NT2/D1 (cell line): ENCODE data around the gene KIFC1.
"Not testable (repeated sequence)": the region's sequence is repeated elsewhere in the genome, so short reads cannot be mapped to it uniquely, and the experiment has no call there.

Experiments
- DNase-seq: peaks from one replicate; pipeline ENCODE4 v3.0.0-alpha.2; 2011; ENCODE audit warnings: low read depth, low spot score
- H3K27me3 ChIP-seq: 2 replicates; pipeline ENCODE4 v1.6.0; 2011; ENCODE audit warnings: mild to moderate bottlenecking; ENCODE audit not compliant: insufficient read length, insufficient read depth
- H3K36me3 ChIP-seq: 2 replicates; pipeline ENCODE4 v1.6.1; 2011; ENCODE audit warnings: mild to moderate bottlenecking, low read length, mixed read lengths; ENCODE audit not compliant: insufficient read depth, insufficient read length
- H3K4me1 ChIP-seq: 2 replicates; pipeline ENCODE4 v1.5.1; 2011; ENCODE audit not compliant: insufficient read depth, insufficient read length
- H3K4me3 ChIP-seq: 2 replicates; pipeline ENCODE4 v1.5.1; 2011; ENCODE audit warnings: low read depth; ENCODE audit not compliant: insufficient read length
- H3K9ac ChIP-seq: 2 replicates; pipeline ENCODE4 v1.6.0; 2011; ENCODE audit warnings: low read depth; ENCODE audit not compliant: insufficient read length
- H3K9me3 ChIP-seq: 2 replicates; pipeline ENCODE4 v1.5.1; 2011; ENCODE audit warnings: mild to moderate bottlenecking, low read length; ENCODE audit not compliant: insufficient read depth
- SUZ12 ChIP-seq: IDR thresholded peaks from 2 replicates; pipeline ENCODE4 v1.6.1; 2011; ENCODE audit not compliant: insufficient read length, insufficient read depth; ENCODE audit errors: extremely low read depth
- YY1 ChIP-seq: IDR thresholded peaks from 2 replicates; pipeline ENCODE4 v1.6.1; 2011; ENCODE audit not compliant: insufficient read length, insufficient read depth
- ZNF274 ChIP-seq: IDR thresholded peaks from 2 replicates; pipeline ENCODE4 v1.6.1; 2011; ENCODE audit warnings: mild to moderate bottlenecking, low read depth, low read length

Gene KIFC1

GRCh38 chr6:33356295-33356694, 35.3 kb upstream of the KIFC1 start:
- no peak for DNase-seq
- no peaks in the 10 kb centered on the region for H3K4me1 ChIP-seq
- no peak for TF ChIP-seq SUZ12
- TF ChIP-seq YY1: no peak
- TF ChIP-seq ZNF274: no peak
- no peak overlapping the region for H3K9ac ChIP-seq
- peaks cover 13% of the 10 kb centered on the region; the same call in 1 of the 2 replicates for H3K9me3 ChIP-seq
- no peaks in the 10 kb centered on the region for H3K27me3 ChIP-seq
- no peak overlapping the region for H3K4me3 ChIP-seq
- no peaks in the 10 kb centered on the region for H3K36me3 ChIP-seq

DNA sequence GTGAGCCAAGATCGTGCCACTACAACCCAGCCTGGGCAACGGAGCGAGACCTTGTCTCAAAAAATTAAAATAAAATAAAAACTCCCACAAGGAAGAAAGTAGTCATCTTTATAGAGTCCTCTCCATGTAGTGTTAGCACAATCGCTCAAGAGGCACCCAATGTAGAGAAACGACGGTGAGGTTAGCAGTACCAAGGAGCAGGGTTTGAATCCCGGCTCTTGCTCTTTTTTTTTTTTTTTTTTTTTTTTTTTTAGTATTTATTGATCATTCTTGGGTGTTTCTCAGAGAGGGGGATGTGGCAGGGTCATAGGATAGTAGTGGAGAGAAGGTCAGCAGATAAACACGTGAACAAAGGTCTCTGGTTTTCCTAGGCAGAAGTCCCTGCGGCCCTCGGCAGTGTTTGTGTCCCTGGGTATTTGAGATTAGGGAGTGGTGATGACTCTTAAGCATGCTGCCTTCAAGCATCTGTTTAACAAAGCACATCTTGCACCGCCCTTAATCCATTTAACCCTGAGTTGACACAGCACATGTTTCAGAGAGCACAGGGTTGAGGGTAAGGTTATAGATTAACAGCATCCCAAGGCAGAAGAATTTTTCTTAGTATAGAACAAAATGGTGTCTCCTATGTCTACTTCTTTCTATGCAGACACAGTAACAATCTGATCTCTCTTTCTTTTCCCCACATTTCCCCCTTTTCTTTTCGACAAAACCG, 34.3 kb upstream of the KIFC1 start:
- peaks cover 13% of the 10 kb centered on the region; the same call in 1 of the 2 replicates for H3K9me3 ChIP-seq
- not testable (repeated sequence) for H3K9ac ChIP-seq, H3K4me1 ChIP-seq, H3K27me3 ChIP-seq, H3K36me3 ChIP-seq, DNase-seq, H3K4me3 ChIP-seq

- TF ChIP-seq SUZ12: no peak
- no peak for TF ChIP-seq YY1
- no peak for TF ChIP-seq ZNF274
- Histone ChIP-seq H3K36me3 (no peaks in the 10 kb centered on the region), H3K9ac (no peak overlapping the region), H3K4me1 (no peaks in the 10 kb centered on the region), H3K4me3 (no peak overlapping the region), H3K9me3 (peaks cover 13% of the 10 kb centered on the region; the same call in 1 of the 2 replicates), H3K27me3 (no peaks in the 10 kb centered on the region)
- no peak for DNase-seq
Observed at GRCh38 chr6:33359331-33359730, 32.3 kb upstream of the KIFC1 start.

GRCh38 chr6:33363486-33363885, 28.1 kb upstream of the KIFC1 start:
- not testable (repeated sequence) for H3K4me1 ChIP-seq, DNase-seq, H3K9ac ChIP-seq, H3K27me3 ChIP-seq, H3K36me3 ChIP-seq, H3K9me3 ChIP-seq, H3K4me3 ChIP-seq

- H3K4me1 ChIP-seq, H3K9ac ChIP-seq, H3K36me3 ChIP-seq, H3K9me3 ChIP-seq, H3K4me3 ChIP-seq, H3K27me3 ChIP-seq: not testable (repeated sequence)
- peak; percentile 67 for DNase-seq
Observed at GRCh38 chr6:33364475-33365205, 27.0 kb upstream of the KIFC1 start.

DNA sequence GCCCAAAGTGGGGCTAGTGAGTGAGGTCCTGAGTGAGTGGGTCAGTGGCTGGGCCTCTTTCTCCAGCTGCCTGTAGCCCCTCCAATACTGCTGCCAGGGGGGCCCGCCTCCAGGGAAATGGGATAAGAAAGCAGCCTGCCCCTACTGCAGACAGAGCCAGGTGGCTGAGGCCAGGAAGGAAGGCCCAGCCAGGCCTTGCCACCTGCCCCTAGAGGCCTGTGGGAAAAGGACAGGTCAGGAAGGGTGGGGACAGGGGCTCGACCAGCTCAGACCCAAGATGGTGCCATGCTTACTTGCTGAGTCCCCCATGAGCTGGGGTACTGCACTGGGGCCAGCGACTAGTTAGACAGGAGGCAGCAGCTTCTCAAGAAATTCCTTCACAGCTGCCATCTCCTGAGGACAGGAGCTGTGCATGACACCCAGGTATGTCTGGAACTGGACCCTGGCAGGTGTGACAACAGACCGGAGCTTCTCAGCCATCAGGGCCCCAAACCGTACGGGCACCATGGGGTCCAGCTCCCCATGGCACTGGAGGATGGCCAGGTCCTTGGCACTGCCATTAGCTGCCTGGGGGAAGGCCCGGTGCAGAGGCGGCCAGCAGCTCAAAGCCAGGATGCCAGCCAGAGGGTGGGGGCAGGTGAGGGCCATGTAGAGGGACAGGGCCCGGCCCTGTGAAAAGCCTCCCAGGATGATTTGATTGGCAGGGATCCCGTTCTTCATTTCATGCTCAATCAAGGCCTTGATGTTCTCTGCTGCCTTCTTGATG, 26.2 kb upstream of the KIFC1 start:
- not testable (repeated sequence) for H3K4me1 ChIP-seq, H3K9me3 ChIP-seq, DNase-seq, H3K4me3 ChIP-seq, H3K9ac ChIP-seq, H3K36me3 ChIP-seq, H3K27me3 ChIP-seq

DNA sequence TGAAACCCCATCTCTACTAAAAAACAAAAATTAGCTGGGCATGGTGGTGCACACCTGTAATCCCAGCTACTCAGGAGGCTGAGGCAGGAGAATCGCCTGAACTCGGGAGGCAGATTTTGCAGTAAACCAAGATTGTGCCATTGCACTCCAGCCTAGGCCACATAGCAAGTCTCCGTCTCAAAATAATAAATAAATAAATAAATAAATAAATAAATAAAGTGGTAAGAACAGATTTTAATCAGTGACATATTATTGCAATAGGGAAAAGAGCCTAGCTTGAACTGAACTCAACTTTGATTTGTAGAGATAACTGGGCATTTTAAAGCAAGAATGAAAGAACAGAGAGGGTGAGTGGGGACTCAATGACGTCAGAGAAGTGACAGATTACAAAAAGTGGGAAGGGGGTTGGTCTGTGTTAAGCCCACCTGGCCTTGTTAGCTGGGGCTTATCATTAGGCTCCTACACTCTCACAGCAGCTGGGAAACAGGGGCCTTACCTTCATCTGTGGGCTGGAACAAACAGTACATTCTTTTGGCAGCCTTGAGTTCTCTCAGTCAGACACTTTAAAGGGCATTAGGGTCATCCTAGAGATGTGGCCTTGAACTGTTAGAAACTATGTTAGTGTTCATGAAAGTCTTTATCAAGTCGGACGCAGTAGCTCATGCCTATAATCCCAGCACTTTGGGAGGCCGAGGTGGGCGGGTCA, 24.5 kb upstream of the KIFC1 start:
- Histone ChIP-seq H3K4me1 (no peaks in the 10 kb centered on the region), H3K27me3 (no peaks in the 10 kb centered on the region), H3K36me3 (no peaks in the 10 kb centered on the region), H3K9me3 (no peaks in the 10 kb centered on the region), H3K9ac (no peak overlapping the region), H3K4me3 (no peak overlapping the region)
- TF ChIP-seq YY1 (no peak), SUZ12 (no peak), ZNF274 (no peak)
- no peak for DNase-seq

DNA sequence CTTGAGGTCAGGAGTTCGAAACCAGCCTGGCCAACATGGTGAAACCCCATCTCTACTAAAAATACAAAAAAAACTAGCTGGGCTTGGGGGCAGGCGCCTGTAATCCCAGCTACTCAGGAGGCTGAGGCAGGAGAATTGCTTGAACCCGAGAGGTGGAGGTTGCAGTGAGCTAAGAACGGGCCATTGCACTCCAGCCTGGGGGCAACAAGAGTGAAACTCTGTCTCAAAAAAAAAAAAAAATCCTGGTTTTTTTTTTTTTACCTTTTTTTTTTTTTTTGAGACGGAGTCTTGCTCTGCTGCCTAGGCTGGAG, 24.0 kb upstream of the KIFC1 start:
- not testable (repeated sequence) for H3K9me3 ChIP-seq, H3K36me3 ChIP-seq, H3K4me3 ChIP-seq, H3K27me3 ChIP-seq, DNase-seq, H3K4me1 ChIP-seq, H3K9ac ChIP-seq

DNA sequence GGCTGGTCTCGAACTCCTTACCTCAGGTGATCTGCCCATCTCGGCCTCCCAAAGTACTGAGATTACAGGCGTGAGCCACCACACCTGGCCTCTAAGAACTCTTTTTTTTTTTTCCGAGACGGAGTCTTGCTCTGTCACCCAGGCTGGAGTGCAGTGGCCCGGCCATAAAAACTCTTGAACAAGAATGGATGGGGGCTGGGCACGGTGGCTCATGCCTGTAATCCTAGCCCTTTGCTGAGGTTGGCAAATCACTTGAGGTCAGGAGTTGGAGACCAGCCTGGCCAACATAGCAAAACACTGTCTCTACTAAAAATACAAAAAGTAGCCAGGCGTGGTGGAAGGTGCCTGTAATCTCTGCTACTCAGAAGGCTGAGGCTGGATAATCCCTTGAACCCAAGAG, 19.7 kb upstream of the KIFC1 start:
- H3K4me3 ChIP-seq, H3K4me1 ChIP-seq, H3K9ac ChIP-seq, H3K27me3 ChIP-seq, H3K9me3 ChIP-seq, H3K36me3 ChIP-seq, DNase-seq: not testable (repeated sequence)
